ENCODE data around the gene SMYD1.

Gene SMYD1

GRCh38 chr2:88067598-88067997, at the start of gene SMYD1:
TSS of gene SMYD1 (plus strand) at chr2:88067825. CDS start at chr2:88067865, 40 bp downstream.
- no peak for TF ChIP-seq CTCF (IDR thresholded peaks at IDR 0.05)

DNA sequence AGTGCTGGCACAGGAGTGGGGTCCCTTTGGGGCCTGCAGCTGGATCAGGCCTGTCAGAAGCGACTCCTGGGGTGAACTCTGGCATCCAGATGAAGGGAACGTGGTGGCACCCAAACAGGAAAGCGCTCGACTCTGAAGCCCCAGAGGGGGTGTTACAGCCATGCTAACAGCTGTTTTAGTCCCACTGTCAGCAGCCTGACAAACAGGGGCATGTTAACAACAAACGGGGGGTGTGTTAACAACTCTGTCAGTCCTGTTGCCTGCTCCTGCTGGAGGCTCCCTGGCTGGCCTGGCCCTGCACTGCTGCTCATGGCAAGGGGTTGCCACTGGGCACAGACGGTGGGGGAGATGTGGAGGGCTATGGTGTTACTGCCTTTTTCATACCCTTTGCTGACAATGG, 48.7 kb upstream of the SMYD1 start:
- no peak for TF ChIP-seq CTCF (IDR thresholded peaks at IDR 0.05)

GRCh38 chr2:88019985-88020384, 47.6 kb upstream of the SMYD1 start:
- no peak for TF ChIP-seq CTCF (IDR thresholded peaks at IDR 0.05)

- no peak for TF ChIP-seq CTCF (IDR thresholded peaks at IDR 0.05)
These were observed 45.0 kb upstream of the SMYD1 start for GRCh38 chr2:88022669-88022921.

DNA sequence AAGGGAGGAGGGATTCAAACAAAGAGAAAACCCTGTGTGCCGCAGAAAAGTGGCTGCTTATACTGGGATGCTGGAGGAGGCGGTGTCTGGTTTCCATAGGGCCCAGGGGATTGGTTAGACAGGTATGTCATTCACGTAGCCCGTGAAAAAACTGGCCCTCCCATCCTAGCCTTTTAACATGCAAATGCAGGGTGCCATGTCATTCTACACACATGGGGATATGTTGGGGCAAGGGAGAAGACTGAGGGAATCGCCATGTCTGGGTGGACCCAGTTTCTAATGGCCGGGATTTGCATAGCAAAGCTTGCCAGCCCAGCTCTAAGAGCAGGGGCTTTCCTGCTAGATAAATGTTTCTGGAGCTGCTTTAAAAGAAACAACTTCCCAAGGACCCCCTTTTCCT, 43.1 kb upstream of the SMYD1 start:
- no peak for TF ChIP-seq CTCF (IDR thresholded peaks at IDR 0.05)

GRCh38 chr2:88027697-88028389, 39.8 kb upstream of the SMYD1 start:
- TF ChIP-seq CTCF (IDR thresholded peaks at IDR 0.05), result no peak

GRCh38 chr2:88028931-88029330, 38.7 kb upstream of the SMYD1 start:
- TF ChIP-seq CTCF (IDR thresholded peaks at IDR 0.05), result no peak

DNA sequence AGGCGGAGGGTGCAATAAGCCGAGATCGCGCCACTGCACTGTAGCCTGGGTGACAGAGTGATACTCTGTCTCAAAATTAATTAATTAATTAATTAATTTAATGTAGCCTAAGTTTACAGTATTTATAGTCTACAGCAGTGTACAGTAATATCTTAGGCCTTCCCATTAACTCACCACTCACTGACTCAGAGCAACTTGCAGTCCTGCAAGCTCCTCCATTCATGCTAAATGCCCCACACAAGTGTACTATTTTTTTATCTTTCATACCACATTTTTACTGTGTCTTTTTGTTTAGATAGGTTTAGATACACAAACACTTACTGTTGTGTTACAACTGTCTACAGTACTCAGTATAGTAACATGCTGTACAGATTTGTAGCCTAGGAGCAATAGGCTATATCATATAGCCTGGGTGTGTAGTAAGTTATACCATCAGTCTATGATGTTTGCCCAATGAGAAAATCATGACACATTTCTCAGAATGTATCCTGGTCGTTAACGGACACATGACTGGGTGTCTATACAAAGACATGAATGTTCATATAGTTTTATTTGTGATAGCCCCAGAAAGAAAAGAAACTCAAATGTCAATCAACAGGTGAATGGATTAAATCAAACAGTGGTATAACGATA, 35.4 kb upstream of the SMYD1 start:
- TF ChIP-seq CTCF (IDR thresholded peaks at IDR 0.05), result no peak

Data from LNCAP (cell line).